COLO829 (cell line): ENCODE results near the gene ALDH1L2.
"Not testable (repeated sequence)": the region's sequence is repeated elsewhere in the genome, so short reads cannot be mapped to it uniquely, and the experiment has no call there.

Experiments
- DNase-seq: peaks from one replicate; pipeline ENCODE4 v3.0.0; 2012; ENCODE audit warnings: low spot score

The ALDH1L2 gene

GRCh38 chr12:104977688-104978087 lies 106.6 kb downstream of the ALDH1L2 start:
- not testable (repeated sequence) for DNase-seq

GRCh38 chr12:104976703-104977102 lies 107.6 kb downstream of the ALDH1L2 start:
- DNase-seq = no peak

GRCh38 chr12:104975587-104976343 lies 108.5 kb downstream of the ALDH1L2 start:
- no peak for DNase-seq

- DNase-seq = no peak
These were observed 109.5 kb downstream of the ALDH1L2 start for GRCh38 chr12:104974626-104975290.

GRCh38 chr12:104973250-104973649 lies 111.0 kb downstream of the ALDH1L2 start:
- no peak for DNase-seq

GRCh38 chr12:104971306-104971705 lies 113.0 kb downstream of the ALDH1L2 start:
- no peak for DNase-seq
